Ammon's horn (tissue), 1 donor: ENCODE data around the gene MLST8.

ENCODE experiments used
- DNase-seq: peaks from one replicate; pipeline ENCODE4 v3.0.0-alpha.2; 2016; ENCODE audit warnings: low spot score

MLST8 gene

GRCh38 chr16:2209258-2210008 is 4.2 kb downstream of the MLST8 start:
- DNase-seq: no peak

GRCh38 chr16:2210009-2210332 is 4.7 kb downstream of the MLST8 start:
- DNase-seq: no peak

GRCh38 chr16:2210386-2211365 is 5.4 kb downstream of the MLST8 start, which contains the start of gene BRICD5:
BRICD5 (minus strand) TSS chr16:2210863; CDS start chr16:2210833, 30 bp downstream.
- no peak for DNase-seq

DNA sequence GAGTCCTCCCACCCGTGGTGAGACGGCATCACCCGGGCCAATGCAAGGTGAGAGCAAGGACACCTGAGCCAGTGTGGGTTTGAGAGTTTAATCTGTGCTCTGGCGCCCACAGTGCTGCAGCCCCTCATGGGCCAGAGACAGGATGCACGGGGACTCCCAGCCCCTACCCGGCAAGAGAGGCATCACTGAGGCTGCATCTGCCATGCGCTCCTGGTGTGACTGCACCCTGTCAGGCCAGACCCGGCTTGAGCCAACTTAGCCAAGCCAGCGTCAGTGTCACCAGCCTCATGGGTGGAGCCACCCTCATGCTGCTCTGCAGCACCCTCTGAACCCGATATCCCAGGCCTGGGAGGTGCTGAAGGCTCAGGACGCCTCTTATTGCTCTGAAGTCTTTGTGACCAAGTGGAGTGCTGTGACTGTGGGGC is 6.7 kb downstream of the MLST8 start:
- DNase-seq: no peak

DNA sequence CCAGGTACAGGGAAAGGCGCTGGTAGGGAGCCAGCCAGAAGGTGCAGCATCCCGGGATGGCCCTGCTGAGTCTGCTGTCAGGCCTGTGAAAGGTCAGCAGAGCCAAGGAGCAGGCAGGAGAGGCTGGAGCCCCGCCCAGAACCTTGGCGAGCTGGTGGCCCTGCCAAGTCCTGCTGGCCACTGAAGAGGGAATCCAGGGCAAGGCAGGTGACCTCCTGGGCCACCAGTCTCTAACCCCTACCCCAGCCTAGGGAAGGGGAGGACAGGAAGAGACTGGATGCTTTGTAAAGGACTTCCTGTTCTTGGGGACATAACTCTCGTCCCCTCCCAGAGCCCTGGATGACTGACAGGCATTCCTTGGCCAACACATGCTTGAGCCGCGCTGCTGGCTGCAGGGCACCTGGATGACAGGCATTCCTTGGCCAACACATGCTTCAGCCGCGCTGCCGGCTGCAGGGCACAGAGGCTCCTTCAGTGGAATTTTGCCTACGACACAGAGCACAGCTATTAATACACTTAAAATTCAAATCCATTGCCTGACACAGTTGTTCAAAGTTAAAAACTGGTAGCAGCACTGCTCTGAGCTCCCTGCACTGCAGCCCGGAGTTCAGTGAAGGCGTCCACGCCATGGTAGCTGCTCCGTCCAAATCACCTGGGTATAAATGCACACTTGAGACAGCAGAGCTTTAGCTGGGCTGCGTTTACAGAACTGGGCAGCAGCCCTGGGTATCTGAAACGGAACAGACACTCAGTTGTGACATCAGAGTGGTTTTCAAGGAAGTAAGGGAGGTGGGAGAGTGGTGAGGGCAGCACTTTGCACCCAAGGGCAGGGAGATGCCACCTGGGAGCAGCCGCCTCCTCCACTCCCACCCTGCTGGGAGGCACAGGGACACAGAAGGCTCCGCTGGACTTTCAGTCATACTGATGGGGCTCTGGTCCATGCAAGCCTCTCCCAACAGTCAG is 7.4 kb downstream of the MLST8 start:
- no peak for DNase-seq

- no peak for DNase-seq
These were observed 8.8 kb downstream of the MLST8 start for GRCh38 chr16:2213817-2214718.

- no peak for DNase-seq
These were observed 9.4 kb downstream of the MLST8 start, which contains the start of gene PGP for GRCh38 chr16:2214719-2214968. PGP (minus strand) TSS chr16:2214840; CDS start chr16:2214777, 63 bp downstream.

- no peak for DNase-seq
These were observed 11.1 kb downstream of the MLST8 start for GRCh38 chr16:2216330-2216729.

DNA sequence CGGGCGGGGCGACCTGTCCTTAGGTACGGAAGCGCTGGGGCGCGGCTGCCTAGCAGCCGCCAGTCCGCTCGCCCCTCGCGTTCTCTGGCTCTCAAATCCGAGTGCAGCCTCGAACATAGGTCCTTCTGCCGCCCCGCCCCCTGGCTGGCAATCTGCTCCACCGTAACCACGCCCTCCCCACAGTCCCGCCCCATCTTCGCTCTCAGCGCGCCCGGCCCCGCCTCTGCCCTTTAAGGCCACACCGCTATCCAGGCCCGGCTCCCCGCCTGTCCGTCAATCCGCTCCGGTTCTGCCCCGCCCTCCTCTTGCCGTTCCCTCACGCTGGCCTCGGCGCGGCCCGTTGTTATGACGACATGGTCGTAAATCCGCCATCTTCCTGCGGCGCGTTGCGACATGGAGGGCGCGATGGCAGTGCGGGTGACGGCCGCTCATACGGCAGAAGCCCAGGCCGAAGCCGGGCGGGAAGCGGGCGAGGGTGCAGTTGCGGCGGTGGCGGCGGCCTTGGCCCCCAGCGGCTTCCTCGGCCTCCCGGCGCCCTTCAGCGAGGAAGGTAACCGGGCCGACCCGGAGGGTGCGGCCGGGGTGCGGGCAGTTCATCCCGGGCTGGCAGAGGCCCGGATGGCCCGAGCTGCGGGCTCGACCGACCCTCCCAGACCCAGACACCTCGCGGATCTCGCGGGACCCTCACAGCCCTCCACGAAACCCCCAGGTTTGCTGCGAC is 18.1 kb downstream of the MLST8 start, which contains the start of gene E4F1:
E4F1 (plus strand) TSS at position 371 of the 721 bp plus-strand sequence; CDS start at position 394, 23 bp downstream.
- peak; percentile 100 for DNase-seq

DNA sequence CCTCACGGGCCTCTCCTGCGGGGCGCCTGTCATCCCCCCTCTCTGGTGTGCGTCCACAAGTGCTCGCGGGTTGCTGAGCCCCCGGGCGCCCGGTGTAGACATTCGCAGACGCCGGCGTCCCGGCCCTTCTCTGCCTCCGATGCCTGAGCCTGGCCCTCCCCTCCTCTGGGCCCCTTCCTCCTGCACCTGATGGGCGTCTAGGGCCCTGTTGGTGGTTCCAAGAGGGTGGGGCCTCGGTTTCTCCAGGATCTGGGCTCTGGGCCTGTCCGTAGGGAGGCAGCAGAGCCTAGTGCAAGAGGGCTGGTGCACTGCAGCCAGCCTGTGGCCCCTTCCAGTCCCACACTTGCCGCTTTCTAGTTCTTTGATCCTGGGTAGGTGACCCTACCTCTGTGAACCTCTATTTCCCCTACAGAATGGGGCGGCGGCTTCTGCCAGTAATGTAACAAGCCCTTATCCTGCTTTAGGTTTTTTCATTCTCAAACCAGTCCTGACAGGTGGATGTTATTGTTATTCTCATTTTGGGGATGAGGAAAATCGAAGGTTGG is 18.8 kb downstream of the MLST8 start:
- DNase-seq: peak; percentile 44

DNA sequence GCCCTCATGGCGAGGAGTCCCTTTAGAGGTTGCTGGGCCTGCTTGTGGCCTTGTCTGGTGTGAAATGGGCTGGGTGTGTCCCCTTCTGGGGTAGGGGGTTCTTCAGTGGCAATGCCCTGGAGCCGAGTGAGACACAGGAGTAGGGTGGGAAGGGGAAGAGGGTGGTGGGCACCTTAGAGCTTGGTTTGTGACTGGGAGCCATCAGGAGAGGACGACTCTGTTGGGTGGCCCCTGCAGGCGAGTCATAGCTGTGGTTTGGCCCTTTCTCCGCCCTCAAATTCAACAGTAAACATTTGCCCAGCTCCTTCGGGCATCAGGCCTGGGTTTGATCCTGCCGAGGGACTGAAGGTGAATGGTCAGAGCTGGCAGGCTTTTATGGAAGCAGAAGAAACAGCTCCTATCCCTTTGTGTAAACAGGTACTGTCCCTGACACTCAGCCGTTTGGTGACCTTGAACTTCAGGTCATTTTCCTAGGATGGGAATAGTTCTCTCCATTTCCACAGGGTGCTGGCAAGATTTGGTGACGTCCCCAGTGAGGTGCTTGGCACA is 21.1 kb downstream of the MLST8 start:
- no peak for DNase-seq

DNA sequence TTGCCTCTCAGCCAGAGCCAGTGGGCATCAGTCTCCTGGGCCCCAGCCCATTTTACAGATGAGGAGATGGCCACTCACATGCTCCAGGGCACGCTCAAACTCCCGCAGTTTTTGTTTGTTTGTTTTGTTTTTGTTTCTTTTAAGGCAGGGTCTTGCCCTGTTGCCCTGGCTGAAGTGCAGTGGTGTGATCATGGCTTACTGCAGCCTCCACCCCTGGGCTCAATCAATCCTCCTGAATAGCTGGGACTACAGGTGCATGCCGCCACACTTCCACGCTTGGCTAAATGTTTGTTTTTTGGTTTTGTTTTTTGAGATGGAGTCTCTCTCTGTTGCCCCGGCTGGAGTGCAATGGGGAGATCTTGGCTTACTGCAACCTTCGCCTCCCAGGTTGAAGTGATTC is 21.7 kb downstream of the MLST8 start:
- no peak for DNase-seq

GRCh38 chr16:2228161-2228824 is 23.0 kb downstream of the MLST8 start:
- DNase-seq: no peak

- DNase-seq: no peak
These were observed 23.8 kb downstream of the MLST8 start for GRCh38 chr16:2229091-2229490.

- DNase-seq: no peak
These were observed 24.5 kb downstream of the MLST8 start for GRCh38 chr16:2229632-2230250.

GRCh38 chr16:2230376-2230775 is 25.1 kb downstream of the MLST8 start:
- DNase-seq: no peak

DNA sequence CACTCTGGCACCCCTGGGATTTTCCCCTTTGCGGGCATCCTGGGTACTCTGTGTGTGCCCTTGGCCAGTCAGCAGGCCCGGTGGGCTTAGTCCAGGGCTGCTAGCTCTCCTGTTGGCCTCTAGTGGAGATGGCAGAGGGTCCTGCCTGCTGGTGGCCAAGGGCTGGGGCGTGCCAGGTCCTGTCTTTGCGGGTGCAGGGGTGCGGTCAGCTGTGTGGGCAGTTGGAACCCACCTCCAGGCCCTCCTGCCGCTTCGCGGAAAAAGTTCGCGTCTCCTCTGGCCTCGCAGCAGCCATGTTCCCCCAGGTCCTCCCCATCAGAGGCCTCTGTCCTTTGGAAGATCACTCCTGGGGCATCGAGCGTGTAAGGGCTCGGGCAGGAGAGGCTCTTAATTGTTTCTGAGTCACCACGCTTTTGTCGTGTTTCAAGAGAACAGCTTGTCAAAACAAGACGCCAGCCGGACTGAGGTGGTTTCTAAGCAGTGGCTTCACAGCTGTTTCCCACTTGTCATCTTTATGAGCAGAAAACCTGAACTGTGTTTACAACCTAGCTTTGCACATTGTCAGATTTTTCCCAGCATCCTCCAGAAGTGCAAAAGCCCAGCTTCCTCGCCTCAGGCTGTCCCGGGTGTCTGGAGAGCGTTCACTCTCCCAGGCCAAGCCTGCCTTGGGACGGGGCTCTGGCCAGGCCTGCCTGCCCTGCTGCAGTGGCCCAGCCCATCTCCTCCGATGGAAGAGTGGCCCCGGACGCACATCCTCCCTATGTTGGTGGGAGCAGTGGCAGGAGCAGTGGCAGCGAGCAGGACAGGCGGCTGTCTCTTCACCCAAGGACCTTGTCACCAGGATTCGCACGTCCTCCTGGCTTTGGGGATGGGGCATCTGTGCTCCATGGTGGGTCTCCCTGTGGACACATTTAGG is 26.0 kb downstream of the MLST8 start:
- no peak for DNase-seq
